Stimulated activated naive B cell treated with anti-CD40 and anti-IgM and Interleukin-4, amounts not matched to agents 10 μg/mL and 1 μg/mL and 100 μg/mL, for 72 hours (primary cell): ENCODE measurements around the gene COPG2.
A peak's percentile ranks its signal among the peaks of the same experiment; 100 is the strongest.

Source experiments
- ATAC-seq, 2 donors: fragments of 150-1000 bp; cut with Tn5 transposase; replicated peaks; 2 replicates each; pipeline ENCODE4 v1.10.0; 2021; ENCODE audit warnings: moderate library complexity in 1 of 2
- DNase-seq: peaks from one replicate; pipeline ENCODE4 v3.0.0; 2021
- H3K27ac Mint-ChIP-seq: one replicate; pipeline ENCODE4 v1.8.0; 2022; ENCODE audit warnings: mild to moderate bottlenecking, mixed read lengths
- H3K27me3 Mint-ChIP-seq, 2 donors: one replicate each; pipeline ENCODE4 v1.8.0; 2022; ENCODE audit warnings: mixed read lengths in 2 of 2
- H3K36me3 Mint-ChIP-seq, 2 donors: one replicate each; pipeline ENCODE4 v1.8.0; 2022; ENCODE audit warnings: mixed read lengths in 2 of 2, mild to moderate bottlenecking in 1 of 2
- H3K4me1 Mint-ChIP-seq, 2 donors: one replicate each; pipeline ENCODE4 v1.8.0; 2022; ENCODE audit warnings: mixed read lengths in 2 of 2, mild to moderate bottlenecking in 1 of 2
- H3K4me3 Mint-ChIP-seq, 2 donors: one replicate each; pipeline ENCODE4 v1.8.0; 2022; ENCODE audit warnings: mild to moderate bottlenecking in 2 of 2, mixed read lengths in 2 of 2, moderate library complexity in 1 of 2
- H3K9me3 Mint-ChIP-seq, 2 donors: one replicate each; pipeline ENCODE4 v1.8.0; 2022; ENCODE audit warnings: mixed read lengths in 2 of 2, mild to moderate bottlenecking in 1 of 2

Gene COPG2

DNA sequence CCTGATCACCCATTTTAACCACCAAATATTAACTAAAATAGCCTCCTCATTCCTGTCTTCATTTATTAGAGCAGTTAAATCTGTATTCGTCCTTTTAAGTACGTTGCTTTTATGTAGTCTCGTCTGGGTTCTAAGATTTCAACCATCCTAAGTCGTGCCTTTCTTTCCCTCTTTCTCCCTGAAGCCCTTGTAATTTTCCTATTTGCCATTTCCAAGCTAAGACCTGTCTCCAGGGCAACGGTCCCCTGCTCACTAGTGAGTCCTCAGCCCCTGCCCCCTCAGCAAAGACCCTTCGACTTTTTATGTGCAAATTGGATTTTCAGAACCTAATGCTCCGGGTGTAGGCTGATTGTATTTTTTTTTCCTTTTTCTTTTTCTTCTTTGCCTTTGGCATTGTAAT, 192.8 kb downstream of the COPG2 start:
- Mint-ChIP-seq H3K27ac (no peak overlapping the region), H3K27me3 (no peaks in the 10 kb centered on the region), H3K9me3 (peaks cover 0 to 1% of the 10 kb centered on the region in 2 donors), H3K36me3 (no peaks in the 10 kb centered on the region), H3K4me3 (no peak overlapping the region), H3K4me1 (peaks cover 8 to 18% of the 10 kb centered on the region in 2 donors)
- DNase-seq (no peak), ATAC-seq (no peak)

DNA sequence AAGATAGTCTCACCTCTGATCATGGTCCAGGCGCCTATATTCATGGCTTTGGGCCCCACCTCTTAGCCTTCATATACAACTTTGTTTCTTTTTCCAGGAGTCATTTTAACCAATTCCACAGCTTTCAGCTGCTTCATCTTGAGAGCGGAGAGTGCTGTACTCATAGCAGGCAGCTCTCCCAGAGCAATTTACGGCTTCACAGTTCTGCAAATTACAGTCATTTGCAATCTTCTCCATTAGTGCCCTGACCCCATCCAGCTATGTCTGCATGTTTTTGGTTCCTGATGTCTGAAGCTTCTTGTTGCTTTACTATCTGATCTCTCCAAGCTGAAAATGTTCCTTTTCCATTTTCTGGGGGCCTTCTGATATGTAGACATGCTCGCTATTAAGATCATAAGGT, 194.7 kb downstream of the COPG2 start:
- no peak overlapping the region for H3K27ac Mint-ChIP-seq
- ATAC-seq (peak in 1 of 2 donors; percentile 43), DNase-seq (no peak)
- H3K4me3 Mint-ChIP-seq: no peak overlapping the region
- no peaks in the 10 kb centered on the region for H3K36me3 Mint-ChIP-seq
- H3K9me3 Mint-ChIP-seq: peaks cover 0 to 1% of the 10 kb centered on the region in 2 donors
- H3K4me1 Mint-ChIP-seq: peaks cover 8 to 18% of the 10 kb centered on the region in 2 donors
- no peaks in the 10 kb centered on the region for H3K27me3 Mint-ChIP-seq

GRCh38 chr7:130473289-130473688, 195.3 kb downstream of the COPG2 start:
- peak; percentile 33 to 51 for ATAC-seq
- Mint-ChIP-seq H3K4me3 (no peak overlapping the region), H3K27ac (no peak overlapping the region), H3K27me3 (no peaks in the 10 kb centered on the region), H3K9me3 (peaks cover 0 to 1% of the 10 kb centered on the region in 2 donors), H3K4me1 (peaks cover 8 to 18% of the 10 kb centered on the region in 2 donors), H3K36me3 (no peaks in the 10 kb centered on the region)
- no peak for DNase-seq

DNA sequence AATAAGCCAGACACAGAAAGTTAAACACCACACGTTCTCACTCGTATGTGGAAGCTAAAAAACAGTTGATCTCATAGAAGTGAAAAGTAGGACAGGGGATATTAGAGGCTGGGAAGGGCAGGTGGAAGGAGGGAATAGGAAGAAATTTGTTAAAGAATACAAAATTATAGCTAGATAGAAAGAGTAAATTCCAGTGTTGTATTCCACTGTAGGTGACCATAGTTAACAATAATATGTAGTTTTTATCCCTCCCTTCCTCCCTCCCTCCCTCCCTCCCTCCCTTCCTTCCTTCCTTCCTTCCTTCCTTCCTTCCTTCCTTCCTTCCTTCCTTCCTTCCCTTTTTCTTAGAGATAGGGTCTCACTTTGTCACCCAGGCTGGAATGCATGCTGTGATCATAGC, 196.6 kb downstream of the COPG2 start:
- Mint-ChIP-seq H3K36me3 (no peaks in the 10 kb centered on the region), H3K27me3 (no peaks in the 10 kb centered on the region), H3K9me3 (peaks cover 0 to 1% of the 10 kb centered on the region in 2 donors), H3K4me1 (peaks cover 8 to 18% of the 10 kb centered on the region in 2 donors), H3K4me3 (no peak overlapping the region), H3K27ac (no peak overlapping the region)
- DNase-seq (no peak), ATAC-seq (no peak)

GRCh38 chr7:130468612-130469011, 199.9 kb downstream of the COPG2 start:
- Mint-ChIP-seq H3K4me3 (no peak overlapping the region), H3K9me3 (no peaks in the 10 kb centered on the region), H3K4me1 (peaks cover 5 to 9% of the 10 kb centered on the region in 2 donors), H3K27ac (no peak overlapping the region), H3K27me3 (no peaks in the 10 kb centered on the region), H3K36me3 (no peaks in the 10 kb centered on the region)
- ATAC-seq (no peak), DNase-seq (no peak)

- Mint-ChIP-seq H3K36me3 (peaks cover 0 to 3% of the 10 kb centered on the region in 2 donors), H3K4me3 (no peak overlapping the region)
- no peak for ATAC-seq
These were observed 204.8 kb downstream of the COPG2 start for GRCh38 chr7:130463553-130464434.

DNA sequence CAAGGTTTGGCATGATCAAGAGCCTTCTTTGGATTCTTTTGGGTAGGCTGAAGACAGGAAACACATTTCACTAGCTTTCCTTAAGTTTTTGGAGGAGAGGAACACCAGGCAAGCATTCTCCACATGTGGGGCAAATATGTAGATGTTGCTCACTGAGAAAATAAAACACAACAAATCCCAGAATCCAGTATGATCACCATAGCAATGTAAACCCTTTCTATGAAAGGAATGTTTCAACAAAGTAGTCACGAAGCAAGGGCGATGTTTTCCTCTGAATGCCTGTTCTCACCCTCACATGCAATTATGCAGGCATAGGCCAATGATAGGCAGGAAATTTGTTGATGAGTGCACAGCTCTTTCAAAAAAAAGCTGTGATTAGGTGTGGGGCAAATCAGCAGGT, 207.3 kb downstream of the COPG2 start:
- H3K9me3 Mint-ChIP-seq: peaks cover 2 to 3% of the 10 kb centered on the region in 2 donors
- H3K4me1 Mint-ChIP-seq: peaks cover under 1 to 3% of the 10 kb centered on the region in 2 donors
- no peaks in the 10 kb centered on the region for H3K27me3 Mint-ChIP-seq
- ATAC-seq: no peak
- H3K27ac Mint-ChIP-seq: no peak overlapping the region
- DNase-seq: no peak
- H3K4me3 Mint-ChIP-seq: no peak overlapping the region
- H3K36me3 Mint-ChIP-seq: peaks cover 0 to 3% of the 10 kb centered on the region in 2 donors

More at GRCh38 chr7:130463553-130464434, 204.8 kb downstream of the COPG2 start:
- H3K27ac Mint-ChIP-seq: no peak overlapping the region
- H3K27me3 Mint-ChIP-seq: no peaks in the 10 kb centered on the region
- no peaks in the 10 kb centered on the region for H3K4me1 Mint-ChIP-seq
- H3K9me3 Mint-ChIP-seq: peaks cover 2 to 3% of the 10 kb centered on the region in 2 donors
- no peak for DNase-seq

DNA sequence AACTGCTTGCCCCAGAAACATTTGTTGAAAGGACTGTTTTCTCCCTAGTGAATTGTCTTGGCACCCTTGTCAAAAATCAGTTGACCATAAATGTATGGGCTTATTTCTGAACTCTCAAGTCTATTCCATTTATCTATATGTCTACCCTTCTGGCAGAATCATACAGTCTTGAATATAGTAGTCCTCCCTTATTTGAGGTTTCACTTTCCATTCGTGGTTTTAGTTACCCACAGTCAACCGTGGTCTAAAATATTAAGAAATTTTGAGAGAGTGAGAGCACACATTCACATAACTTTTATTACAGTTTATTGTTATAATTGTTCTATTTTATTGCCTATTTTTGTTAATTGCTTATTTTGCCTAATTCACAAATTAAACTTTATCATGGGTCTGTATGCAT, 210.3 kb downstream of the COPG2 start:
- Mint-ChIP-seq H3K4me1 (peaks cover 14 to 25% of the 10 kb centered on the region in 2 donors), H3K9me3 (peaks cover 3 to 6% of the 10 kb centered on the region in 2 donors), H3K27ac (no peak overlapping the region), H3K27me3 (no peaks in the 10 kb centered on the region), H3K36me3 (peaks cover 0 to 3% of the 10 kb centered on the region in 2 donors), H3K4me3 (no peak overlapping the region)
- DNase-seq (no peak), ATAC-seq (peak in 1 of 2 donors; percentile 49)
